ENCODE results near the gene RNF182. TPM values are rescaled to one million over a fixed set of nuclear protein-coding genes. Genes with fewer than 3 reads are reported as not detected.
"Not testable (repeated sequence)": the region's sequence is repeated elsewhere in the genome, so short reads cannot be mapped to it uniquely, and the experiment has no call there.

The RNF182 gene
- total RNA-seq, 4 donors from 2014 or later = 0.40 to 0.50 (median 0.45) TPM; not detected in 1

- intact Hi-C loops (cut with DNase I) = no loop called here
- no peak for DNase-seq (ENCODE audit: extremely low spot score)
These were observed 28.4 kb downstream of the RNF182 start for GRCh38 chr6:13953061-13953705.

GRCh38 chr6:13965582-13966127 is 40.9 kb downstream of the RNF182 start:
- H3K9me3 ChIP-seq = no peaks in the 10 kb centered on the region
- H3K36me3 ChIP-seq = no peaks in the 10 kb centered on the region
- no peak for TF ChIP-seq POLR2A (IDR thresholded peaks at IDR 0.05; ENCODE audit: low read depth)
- no peak for TF ChIP-seq EP300 (IDR thresholded peaks at IDR 0.05)
- no peak for TF ChIP-seq CTCF (IDR thresholded peaks at IDR 0.05)
- no peak for TF ChIP-seq POLR2AphosphoS5 (IDR thresholded peaks at IDR 0.05)
- H3K27me3 ChIP-seq = peaks cover 0 to 7% (median 4%) of the 10 kb centered on the region in 4 donors
- no peak overlapping the region for H3K27ac ChIP-seq (replicated peaks in 1 of 4)
- DNase-seq (ENCODE audit: extremely low spot score) = no peak
- no peak overlapping the region for H3K4me3 ChIP-seq
- WGBS = 77% methylated on average over 4 of the region's 4 CpGs
- intact Hi-C loops (cut with DNase I) = no loop called here
- no peaks in the 10 kb centered on the region for H3K4me1 ChIP-seq

More at GRCh38 chr6:13953061-13953705, 28.4 kb downstream of the RNF182 start:
- H3K4me1 ChIP-seq = no peaks in the 10 kb centered on the region
- no peaks in the 10 kb centered on the region for H3K9me3 ChIP-seq
- H3K27ac ChIP-seq (replicated peaks in 1 of 4) = no peak overlapping the region
- H3K36me3 ChIP-seq = no peaks in the 10 kb centered on the region
- H3K27me3 ChIP-seq = peaks cover 0 to 5% (median 0%) of the 10 kb centered on the region in 4 donors
- TF ChIP-seq POLR2AphosphoS5 (IDR thresholded peaks at IDR 0.05) = no peak
- no peak for TF ChIP-seq CTCF (IDR thresholded peaks at IDR 0.05)
- no peak for TF ChIP-seq EP300 (IDR thresholded peaks at IDR 0.05)
- no peak for TF ChIP-seq POLR2A (IDR thresholded peaks at IDR 0.05; ENCODE audit: low read depth)
- no peak overlapping the region for H3K4me3 ChIP-seq
- WGBS = 94% methylated on average over 2 of the region's 2 CpGs

GRCh38 chr6:13971303-13971702 is 46.6 kb downstream of the RNF182 start:
- no peak overlapping the region for H3K4me3 ChIP-seq
- intact Hi-C loops (cut with DNase I) = no loop called here

GRCh38 chr6:13972602-13973001 is 47.9 kb downstream of the RNF182 start:
- H3K27me3 ChIP-seq; H3K4me3 ChIP-seq; H3K4me1 ChIP-seq; H3K36me3 ChIP-seq; H3K27ac ChIP-seq (replicated peaks in 1 of 4); intact Hi-C loops (cut with DNase I); DNase-seq (ENCODE audit: extremely low spot score): not testable (repeated sequence)
- H3K9me3 ChIP-seq = peaks cover 0 to 28% (median 22%) of the 10 kb centered on the region in 4 donors
- WGBS = 100% methylated on average over 1 of the region's 3 CpGs

More at GRCh38 chr6:13971303-13971702, 46.6 kb downstream of the RNF182 start:
- DNase-seq (ENCODE audit: extremely low spot score) = no peak
- H3K9me3 ChIP-seq = peaks cover 0 to 28% (median 22%) of the 10 kb centered on the region in 4 donors
- WGBS = 100% methylated on average over 3 of the region's 3 CpGs
- TF ChIP-seq CTCF (IDR thresholded peaks at IDR 0.05) (no peak), POLR2AphosphoS5 (IDR thresholded peaks at IDR 0.05) (no peak), EP300 (IDR thresholded peaks at IDR 0.05) (no peak), POLR2A (IDR thresholded peaks at IDR 0.05; ENCODE audit: low read depth) (no peak)
- H3K27ac ChIP-seq (replicated peaks in 1 of 4) = no peak overlapping the region
- H3K4me1 ChIP-seq = no peaks in the 10 kb centered on the region
- H3K36me3 ChIP-seq = no peaks in the 10 kb centered on the region
- H3K27me3 ChIP-seq = no peaks in the 10 kb centered on the region

GRCh38 chr6:13973422-13973821 is 48.7 kb downstream of the RNF182 start:
- H3K4me3 ChIP-seq; intact Hi-C loops (cut with DNase I); H3K27me3 ChIP-seq; H3K36me3 ChIP-seq; DNase-seq (ENCODE audit: extremely low spot score); H3K4me1 ChIP-seq; H3K27ac ChIP-seq (replicated peaks in 1 of 4): not testable (repeated sequence)
- WGBS = 94% methylated on average over 3 of the region's 3 CpGs
- peaks cover 0 to 28% (median 22%) of the 10 kb centered on the region in 4 donors for H3K9me3 ChIP-seq

Measured in esophagus muscularis mucosa (tissue), 4 donors.